GM18951 (cell line): ENCODE measurements around the gene PASK.

ENCODE experiments used
- POLR2A ChIP-seq: IDR thresholded peaks from 4 replicates; pipeline ENCODE4 v1.6.1; 2011; ENCODE audit warnings: mild to moderate bottlenecking; ENCODE audit not compliant: insufficient read length, insufficient read depth; ENCODE audit errors: extremely low read depth
- in situ Hi-C: fragments of 300-500 bp; cut with MboI; formaldehyde crosslinking; loops from one replicate; pipeline ENCODE4 v1.12.0; 2022; ENCODE audit warnings: low sequenced_read_pairs, mixed read lengths, inconsistent platforms; ENCODE audit not compliant: unreplicated experiment

PASK gene

GRCh38 chr2:241163601-241164118 lies 14.4 kb upstream of the PASK start:
- in situ Hi-C loops, result no loop called here

GRCh38 chr2:241161646-241162281 lies 12.5 kb upstream of the PASK start:
- in situ Hi-C loops, result no loop called here
- no peak for TF ChIP-seq POLR2A

More at GRCh38 chr2:241163601-241164118, 14.4 kb upstream of the PASK start:
- TF ChIP-seq POLR2A, result no peak

GRCh38 chr2:241160318-241160717 lies 11.0 kb upstream of the PASK start:
- in situ Hi-C loops, result no loop called here
- no peak for TF ChIP-seq POLR2A

GRCh38 chr2:241159116-241159515 lies 9.8 kb upstream of the PASK start:
- in situ Hi-C loops, result no loop called here
- TF ChIP-seq POLR2A, result no peak

GRCh38 chr2:241158546-241158900 lies 9.3 kb upstream of the PASK start:
- in situ Hi-C loops, result no loop called here
- TF ChIP-seq POLR2A, result no peak

- no peak for TF ChIP-seq POLR2A
Observed at GRCh38 chr2:241157841-241158545, 8.7 kb upstream of the PASK start.

GRCh38 chr2:241156971-241157441 lies 7.7 kb upstream of the PASK start:
- in situ Hi-C loops, result no loop called here
- TF ChIP-seq POLR2A, result no peak

More at GRCh38 chr2:241157841-241158545, 8.7 kb upstream of the PASK start:
- in situ Hi-C loops, result no loop called here

- in situ Hi-C loops, result no loop called here
Observed at GRCh38 chr2:241155936-241156335, 6.7 kb upstream of the PASK start.

GRCh38 chr2:241154915-241155314 lies 5.6 kb upstream of the PASK start:
- in situ Hi-C loops, result no loop called here
- no peak for TF ChIP-seq POLR2A

More at GRCh38 chr2:241155936-241156335, 6.7 kb upstream of the PASK start:
- TF ChIP-seq POLR2A, result no peak

GRCh38 chr2:241153616-241154015 lies 4.3 kb upstream of the PASK start:
- in situ Hi-C loops, result no loop called here
- TF ChIP-seq POLR2A, result no peak

GRCh38 chr2:241151934-241152660 lies 2.8 kb upstream of the PASK start:
- in situ Hi-C loops, result no loop called here
- no peak for TF ChIP-seq POLR2A

GRCh38 chr2:241150660-241151530 lies 1.6 kb upstream of the PASK start:
- in situ Hi-C loops, result no loop called here
- TF ChIP-seq POLR2A, result no peak
